HL-60/S4 (cell line): ENCODE data around the gene CPA3.

Experiments used
- in situ Hi-C: fragments of 300-500 bp; cut with MboI; formaldehyde crosslinking; loops from 2 replicates; pipeline ENCODE4 v1.14.3; 2022; ENCODE audit warnings: low sequenced_read_pairs

The CPA3 gene

DNA sequence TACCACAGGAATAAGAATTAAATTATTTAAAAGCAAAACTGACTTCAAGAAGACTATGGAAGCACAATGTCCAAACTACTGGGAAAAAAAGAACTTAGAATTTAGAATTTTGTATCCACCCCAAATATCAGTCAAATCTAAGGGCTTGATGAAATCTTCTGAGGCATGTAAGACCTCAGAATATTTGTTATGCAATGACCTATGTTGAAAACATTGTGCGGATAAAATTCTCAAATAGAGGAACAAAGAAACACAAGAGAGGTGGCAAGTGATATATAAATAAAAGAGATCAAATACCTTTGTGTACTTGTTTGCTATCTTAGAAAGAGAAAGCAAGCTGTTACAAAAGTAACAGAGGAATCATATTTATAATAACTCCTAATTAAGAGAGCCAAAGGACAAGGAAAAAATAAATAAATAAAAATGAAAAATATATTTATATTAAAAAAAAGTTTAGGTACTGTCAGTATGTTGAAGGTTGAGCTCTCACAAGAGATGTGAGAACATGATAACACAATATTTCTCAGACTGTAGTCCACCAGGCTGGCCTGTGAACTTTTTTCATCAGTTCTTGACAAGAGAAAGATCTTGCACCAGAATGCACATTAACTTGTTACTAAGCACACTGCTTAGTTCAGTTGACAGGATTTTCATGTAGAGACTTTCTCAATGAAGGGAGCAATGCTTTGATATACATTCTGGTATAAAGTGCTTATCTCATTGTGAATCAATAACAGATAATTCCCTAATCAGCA is 50.0 kb downstream of the CPA3 start:
- in situ Hi-C loops, result no loop called here

DNA sequence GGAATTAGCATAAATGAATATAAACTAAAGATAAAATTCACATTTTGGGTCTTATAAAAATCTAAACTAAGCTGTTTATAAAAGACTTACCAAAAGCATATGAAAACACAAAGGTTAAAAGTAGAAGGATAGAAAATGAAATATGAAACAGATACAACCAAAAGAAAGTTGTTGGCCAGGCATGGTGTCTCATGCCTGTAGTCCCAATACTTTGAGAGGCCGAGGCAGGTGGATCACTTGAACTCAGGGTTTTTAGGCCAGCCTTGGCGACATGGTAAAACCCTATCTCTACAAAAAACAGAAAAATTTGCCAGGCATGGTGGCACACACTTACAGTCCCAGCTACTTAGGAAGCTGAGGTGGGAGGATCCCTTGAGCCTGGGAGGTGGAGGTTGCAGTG is 51.0 kb downstream of the CPA3 start:
- in situ Hi-C loops, result no loop called here

DNA sequence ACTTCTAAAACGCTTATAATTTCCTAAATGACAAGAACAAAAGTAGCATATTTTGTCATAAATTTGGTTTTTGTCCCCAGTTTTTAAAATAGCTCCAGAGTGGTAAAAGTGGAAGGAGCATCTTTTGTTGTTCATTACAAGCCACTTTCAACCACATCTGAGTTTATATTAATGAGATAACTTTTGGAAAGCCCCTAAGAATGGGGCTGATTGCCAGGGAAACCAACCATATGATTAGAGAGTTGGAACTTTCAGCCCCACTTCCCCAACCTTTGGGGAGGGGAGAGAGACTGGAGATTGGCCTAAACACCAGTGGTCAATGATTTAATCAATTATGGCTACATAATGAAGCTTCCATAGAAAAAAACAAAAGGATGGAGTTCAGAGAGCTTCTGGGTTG is 57.4 kb downstream of the CPA3 start:
- in situ Hi-C loops, result no loop called here

DNA sequence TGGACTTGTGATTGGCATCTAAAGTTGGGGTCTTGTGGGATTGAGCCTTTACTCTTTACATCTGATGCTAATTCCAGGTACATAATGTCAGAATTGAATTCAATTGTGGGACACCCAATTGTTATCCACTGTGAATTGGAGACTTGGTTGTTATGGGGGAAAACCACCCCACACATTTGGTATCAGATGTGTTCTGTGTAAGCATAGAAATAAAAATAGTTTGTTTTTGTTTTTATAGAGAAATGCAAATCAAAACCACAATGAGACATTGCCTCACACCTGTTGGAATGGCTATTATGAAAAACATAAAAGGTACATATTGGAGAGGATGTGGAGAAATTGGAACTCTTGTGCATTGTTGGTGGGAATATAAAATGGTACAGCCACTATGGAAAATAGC is 58.5 kb downstream of the CPA3 start:
- in situ Hi-C loops, result no loop called here

DNA sequence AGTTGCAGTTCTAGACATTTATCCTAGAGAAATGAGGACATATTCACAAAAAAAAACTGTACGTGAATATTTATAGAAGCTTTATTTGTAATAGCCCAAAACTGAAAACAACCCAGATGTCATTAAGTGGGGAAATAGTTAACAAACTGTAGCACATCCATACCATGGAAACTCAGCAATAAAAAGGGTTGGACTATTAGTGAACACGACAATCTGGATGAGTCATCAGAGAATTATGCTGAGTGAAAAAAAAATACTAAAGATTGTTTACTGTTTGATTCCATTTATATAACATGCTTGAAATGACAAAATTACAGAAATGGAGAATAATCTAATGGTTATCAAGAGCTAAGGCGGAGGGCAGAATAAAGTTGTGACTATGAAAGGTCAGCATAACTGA is 59.5 kb downstream of the CPA3 start:
- in situ Hi-C loops, result no loop called here

DNA sequence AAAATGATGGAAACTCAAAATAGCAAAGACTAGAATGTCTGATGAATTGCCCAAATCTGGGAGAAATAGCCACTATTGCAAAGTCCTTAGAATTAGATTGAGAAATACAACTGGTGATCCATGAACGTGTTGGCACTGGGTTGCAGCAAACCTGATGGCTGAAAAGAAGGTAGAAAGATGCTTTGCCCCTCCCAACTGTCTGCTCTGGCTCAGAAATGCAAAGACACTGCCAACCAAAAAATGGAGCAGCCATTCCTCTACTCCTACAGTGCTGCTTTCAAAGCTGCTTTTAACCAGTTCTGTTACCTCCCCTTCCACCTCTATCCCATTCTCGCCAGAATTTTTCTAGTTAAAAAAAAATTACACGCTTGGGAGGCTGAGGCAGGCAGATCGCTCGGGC is 60.7 kb downstream of the CPA3 start:
- in situ Hi-C loops, result loop anchor here (25.0 kb wide), 1 partner anchor 189 kb away; no protein-coding TSS in a partner anchor

DNA sequence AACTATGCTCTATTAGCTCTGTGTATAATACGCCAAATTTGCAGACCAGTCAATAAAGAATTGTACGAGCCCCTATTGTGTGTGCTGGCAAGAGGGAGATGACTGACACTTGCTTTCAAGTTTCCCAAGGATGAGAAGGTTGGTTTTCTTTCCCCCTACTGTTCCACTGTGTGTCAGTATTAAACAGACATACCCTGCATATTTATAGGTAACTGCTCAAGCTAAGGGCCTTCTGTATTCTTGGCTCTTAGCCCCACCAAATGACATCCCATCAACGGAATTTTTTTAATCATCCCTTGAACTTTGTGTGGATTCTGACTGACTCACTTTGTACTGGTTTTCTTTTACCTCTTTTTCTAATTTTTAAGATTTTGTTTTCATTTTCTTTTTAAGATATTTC is 65.7 kb downstream of the CPA3 start:
- in situ Hi-C loops, result loop anchor here (25.0 kb wide), 1 partner anchor 193 kb away; no protein-coding TSS in a partner anchor

DNA sequence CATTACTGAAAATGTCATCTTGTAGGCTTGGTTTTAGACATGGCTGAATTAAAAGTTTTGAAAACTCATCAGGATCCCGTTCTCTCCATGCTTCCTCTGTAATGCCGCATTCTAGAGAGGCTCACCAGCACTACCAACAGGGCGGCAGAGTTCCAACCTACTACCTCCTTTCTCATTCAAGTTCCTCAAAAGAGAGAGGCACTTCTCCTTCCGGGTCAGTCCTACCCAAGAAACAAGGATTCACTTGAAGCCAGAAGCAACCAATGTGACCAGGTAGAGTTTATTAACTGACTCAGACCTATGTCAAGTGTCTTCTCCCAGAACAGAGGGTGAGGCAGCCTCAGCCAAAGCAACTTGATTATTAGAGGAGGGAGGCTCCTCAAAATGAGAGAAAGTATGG is 66.5 kb downstream of the CPA3 start:
- in situ Hi-C loops, result loop anchor here (25.0 kb wide), 1 partner anchor 194 kb away; no protein-coding TSS in a partner anchor

DNA sequence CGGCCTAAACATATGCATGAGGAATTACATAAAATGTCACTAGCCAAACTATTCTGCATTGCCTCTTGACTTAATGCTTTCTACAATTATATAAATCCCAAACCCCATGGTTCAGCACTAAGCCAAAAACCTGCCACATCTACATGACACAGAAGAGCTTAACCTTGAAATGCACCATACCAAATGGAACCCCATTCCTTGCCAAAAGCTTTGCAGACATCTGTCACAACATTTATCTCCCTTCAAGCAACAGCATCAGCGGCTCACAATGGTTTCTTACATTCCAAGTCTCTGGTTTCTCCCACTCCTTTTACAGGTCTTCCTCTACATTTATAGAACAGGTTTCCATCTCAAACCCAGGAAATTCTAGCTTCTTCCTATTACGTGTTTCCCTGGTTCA is 67.9 kb downstream of the CPA3 start:
- in situ Hi-C loops, result loop anchor here (25.0 kb wide), 1 partner anchor 196 kb away; no protein-coding TSS in a partner anchor

DNA sequence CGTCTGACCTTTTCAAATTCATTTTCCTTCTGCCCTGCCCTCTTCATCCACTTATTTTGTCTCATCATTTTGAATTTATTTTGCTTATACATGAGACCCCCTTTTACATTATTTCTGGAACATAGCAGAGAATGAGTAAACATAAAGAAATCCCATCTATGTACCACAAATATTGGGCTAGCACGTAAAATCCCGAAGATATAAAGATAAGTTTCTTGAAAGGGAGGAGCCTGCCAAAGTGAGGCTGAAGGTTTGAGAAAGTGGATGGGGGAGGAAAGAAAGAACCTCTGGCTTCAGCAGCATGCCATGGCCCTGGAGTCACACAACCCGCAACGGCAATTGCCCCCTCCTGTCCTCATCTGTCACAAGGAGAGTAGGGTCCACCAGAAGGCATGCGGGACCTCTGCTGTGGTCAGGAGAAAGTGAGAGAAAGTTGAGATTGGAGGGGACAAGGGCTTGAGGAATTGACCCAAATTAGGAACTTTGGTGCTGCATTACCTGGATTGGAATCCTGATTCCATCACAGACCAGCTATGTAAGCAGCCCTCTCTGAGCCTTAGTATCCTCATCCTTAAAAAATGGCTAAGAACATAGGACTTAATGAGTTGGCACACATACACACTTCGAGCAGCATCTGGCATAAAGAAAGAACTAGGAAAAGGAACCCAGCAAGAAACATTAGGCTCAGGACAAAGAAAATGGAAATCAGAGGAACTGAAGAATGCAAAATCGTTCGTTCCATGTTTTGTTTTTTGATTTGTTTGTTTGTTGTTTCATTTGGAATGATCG is 72.6 kb downstream of the CPA3 start:
- in situ Hi-C loops, result loop anchor here (25.0 kb wide), 1 partner anchor 200 kb away; no protein-coding TSS in a partner anchor

DNA sequence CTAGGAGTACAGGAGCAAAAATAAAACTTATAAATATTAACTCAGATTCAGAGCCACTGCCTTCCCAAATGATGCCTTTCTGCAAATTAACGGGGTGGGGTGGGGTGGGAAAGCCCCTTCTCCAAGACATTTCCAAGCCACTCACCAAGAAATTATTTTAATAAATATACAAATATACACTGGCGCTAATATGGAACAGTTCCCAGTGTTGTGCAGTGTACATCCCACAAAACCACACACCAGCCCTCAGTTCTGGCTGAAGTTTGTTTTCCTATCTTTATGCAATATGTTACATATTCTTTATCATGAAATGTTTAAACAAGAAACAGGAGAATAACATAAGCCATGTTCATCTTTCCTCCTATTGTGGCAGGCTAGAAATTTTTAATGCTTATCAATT is 73.2 kb downstream of the CPA3 start:
- in situ Hi-C loops, result loop anchor here (25.0 kb wide), 1 partner anchor 201 kb away; no protein-coding TSS in a partner anchor

DNA sequence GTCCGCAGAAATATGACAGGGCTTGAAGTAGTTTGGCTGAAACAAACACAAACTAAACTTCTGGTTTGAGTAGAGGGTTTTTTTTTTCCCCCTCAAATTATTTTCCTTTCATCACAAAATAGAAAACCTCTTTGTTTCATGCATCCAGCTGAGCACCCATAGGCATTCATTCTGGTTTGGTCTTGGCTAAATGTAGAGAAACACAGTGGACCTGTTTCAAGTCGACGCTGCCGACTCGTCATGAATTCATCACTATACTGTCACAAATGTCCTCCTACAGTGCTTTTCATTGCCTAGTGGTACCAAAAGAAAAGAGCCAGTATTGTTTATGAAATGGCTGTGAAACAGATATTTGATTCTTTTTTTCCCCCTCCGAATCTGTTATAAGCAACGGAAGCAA is 73.8 kb downstream of the CPA3 start:
- in situ Hi-C loops, result loop anchor here (25.0 kb wide), 1 partner anchor 202 kb away; no protein-coding TSS in a partner anchor

DNA sequence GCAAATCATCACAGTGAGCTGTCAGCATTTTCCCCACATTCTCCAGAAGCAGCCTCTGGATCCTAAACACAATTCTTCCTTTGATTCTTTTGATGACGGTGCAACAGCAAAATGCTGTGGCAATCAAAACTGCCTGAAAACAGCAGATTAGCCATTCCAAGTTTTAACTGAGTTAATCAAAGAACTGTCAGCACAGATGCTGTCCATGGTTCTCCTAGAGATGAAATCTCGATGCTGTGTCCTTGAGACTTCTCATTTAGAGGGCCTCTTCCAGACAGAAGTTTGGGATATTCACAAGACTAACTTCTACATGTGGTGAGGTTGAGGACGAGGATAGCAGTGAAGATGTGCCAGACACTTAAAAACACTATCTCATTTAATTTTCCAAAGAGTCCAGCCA is 75.9 kb downstream of the CPA3 start:
- in situ Hi-C loops, result loop anchor here (25.0 kb wide), 1 partner anchor 204 kb away; no protein-coding TSS in a partner anchor

DNA sequence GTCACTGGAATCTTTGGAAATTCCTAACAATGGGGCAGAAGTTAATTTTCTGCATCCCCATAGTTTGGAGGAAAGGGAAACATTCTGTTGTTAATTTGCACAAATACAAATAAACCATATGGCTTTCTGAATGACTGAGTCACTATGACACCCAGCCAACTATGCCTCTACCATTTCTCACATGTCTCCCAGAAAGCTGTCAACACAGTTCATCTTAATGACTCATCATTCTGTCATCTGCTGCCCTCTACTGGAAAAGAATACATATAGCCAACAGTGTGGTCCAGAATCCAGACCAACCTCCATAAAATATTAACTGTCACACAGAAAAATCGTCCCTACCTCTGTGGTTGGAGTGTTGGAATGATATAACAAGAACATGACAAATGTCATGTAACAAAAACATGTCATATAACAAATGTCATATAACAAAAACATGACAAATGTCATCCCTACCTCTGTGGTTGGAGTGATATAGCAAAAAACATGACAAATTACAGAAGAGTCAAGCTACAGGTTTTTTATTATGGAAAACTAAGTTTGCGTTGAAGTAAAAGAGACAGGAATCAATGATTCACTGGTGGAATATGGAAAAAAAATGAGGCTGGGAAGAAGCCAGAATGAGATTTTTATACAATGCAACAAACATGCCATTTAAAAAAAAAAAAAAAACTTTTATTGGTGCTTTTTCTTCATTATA is 78.6 kb downstream of the CPA3 start:
- in situ Hi-C loops, result loop anchor here (25.0 kb wide), 1 partner anchor 206 kb away; no protein-coding TSS in a partner anchor

DNA sequence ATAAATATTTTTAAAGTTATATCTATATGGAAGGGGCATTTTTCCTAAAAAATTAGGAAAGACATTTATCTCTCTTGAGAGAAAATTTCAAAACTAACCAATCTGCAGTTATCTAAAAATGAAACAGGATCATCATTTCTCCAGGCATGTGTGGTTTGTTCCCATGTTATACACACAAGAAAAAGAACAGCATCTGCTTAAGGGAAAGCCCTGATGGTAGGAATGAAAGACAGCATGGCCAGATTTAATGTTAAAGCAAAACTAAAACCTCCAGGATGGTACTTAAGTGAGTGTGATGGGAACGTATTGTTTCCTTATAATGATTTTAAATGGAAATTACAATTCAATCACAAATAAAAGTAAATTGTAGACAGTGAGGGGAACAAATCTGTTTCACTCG is 80.0 kb downstream of the CPA3 start:
- in situ Hi-C loops, result loop anchor here (25.0 kb wide), 1 partner anchor 208 kb away; no protein-coding TSS in a partner anchor
